ENCODE data around the gene SORD. TPM values are rescaled to one million over a fixed set of nuclear protein-coding genes. Genes with fewer than 3 reads are reported as not detected.

Gene SORD
- total RNA-seq, 1 experiment from 2014 or later: 39.1 TPM

DNA sequence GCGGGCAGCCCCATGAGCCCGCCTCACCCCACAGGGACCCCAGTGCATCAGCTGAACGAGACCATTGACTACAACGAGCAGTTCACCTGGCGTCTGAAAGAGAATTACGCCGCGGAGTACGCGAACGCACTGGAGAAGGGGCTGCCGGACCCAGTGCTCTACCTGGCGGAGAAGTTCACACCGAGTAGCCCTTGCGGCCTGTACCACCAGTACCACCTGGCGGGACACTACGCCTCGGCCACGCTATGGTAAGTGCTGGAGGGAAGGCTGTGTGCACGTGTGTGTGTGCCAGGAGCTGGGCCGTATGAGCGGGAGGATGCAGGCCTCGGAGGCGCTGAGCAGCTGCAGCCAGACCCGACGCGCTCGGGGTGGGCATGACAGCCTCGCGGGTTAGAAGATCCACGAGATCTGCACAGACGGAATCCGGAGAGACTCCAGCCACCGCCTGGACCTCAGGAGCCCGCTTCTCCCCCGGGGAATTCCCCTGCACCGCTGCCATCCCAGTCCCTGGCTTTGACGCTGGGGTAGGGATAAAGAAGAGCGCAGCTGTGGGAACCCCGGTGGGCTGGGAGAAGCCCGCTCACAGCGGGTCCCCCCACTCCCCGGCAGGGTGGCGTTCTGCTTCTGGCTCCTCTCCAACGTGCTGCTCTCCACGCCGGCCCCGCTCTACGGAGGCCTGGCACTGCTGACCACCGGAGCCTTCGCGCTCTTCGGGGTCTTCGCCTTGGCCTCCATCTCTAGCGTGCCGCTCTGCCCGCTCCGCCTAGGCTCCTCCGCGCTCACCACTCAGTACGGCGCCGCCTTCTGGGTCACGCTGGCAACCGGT lies 93.7 kb downstream of the SORD start:
- Histone ChIP-seq H3K9me3 (no peaks in the 10 kb centered on the region), H3K4me3 (no peak overlapping the region), H3K27me3 (peaks cover 34% of the 10 kb centered on the region), H3K36me3 (no peaks in the 10 kb centered on the region)
- DNase-seq: no peak

DNA sequence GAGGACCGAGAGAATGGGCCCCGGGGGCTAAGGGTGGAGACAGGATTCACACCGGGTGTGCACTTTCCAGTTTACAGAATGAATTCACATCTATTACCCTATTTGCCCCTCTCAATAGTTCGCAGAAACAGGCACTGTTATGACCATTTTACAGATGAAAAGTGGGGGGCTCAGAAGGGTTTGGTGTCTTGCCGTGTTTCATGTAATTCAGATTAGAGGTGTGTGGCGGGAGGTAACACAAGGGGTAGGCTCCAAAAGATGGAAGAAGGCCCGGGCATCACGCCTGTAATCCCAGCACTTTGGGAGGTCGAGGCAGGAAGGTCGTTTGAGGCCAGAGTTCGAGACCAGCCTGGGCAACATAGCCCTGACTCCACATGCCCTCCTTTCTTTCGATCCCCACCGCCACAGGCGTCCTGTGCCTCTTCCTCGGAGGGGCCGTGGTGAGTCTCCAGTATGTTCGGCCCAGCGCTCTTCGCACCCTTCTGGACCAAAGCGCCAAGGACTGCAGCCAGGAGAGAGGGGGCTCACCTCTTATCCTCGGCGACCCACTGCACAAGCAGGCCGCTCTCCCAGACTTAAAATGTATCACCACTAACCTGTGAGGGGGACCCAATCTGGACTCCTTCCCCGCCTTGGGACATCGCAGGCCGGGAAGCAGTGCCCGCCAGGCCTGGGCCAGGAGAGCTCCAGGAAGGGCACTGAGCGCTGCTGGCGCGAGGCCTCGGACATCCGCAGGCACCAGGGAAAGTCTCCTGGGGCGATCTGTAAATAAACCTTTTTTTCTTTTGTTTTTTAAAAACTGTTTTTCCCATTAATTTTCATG lies 94.5 kb downstream of the SORD start:
- DNase-seq: no peak

DNA sequence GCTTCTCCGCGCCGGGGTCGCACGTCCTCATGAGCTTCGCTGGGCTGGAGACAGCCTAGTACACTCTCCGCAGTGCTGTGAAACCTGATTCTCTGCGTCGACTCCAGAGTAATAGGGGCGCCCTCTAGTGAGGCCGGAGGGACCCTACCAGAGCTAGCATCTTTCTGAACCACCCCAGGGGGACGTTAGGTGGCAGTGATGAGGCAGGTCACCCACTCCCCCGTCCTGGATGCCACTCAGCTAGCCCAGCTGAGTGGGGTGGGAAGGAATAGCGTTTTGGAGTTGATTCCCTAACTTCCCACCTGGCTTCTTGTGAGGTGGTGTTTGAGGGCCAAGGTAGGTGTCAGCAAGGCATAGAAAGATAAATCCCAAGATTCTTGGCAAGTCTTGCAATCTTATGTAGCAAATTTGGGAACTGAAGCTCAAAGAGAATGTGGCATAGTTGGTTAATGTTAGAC lies 95.2 kb downstream of the SORD start:
- H3K27me3 ChIP-seq: peaks cover 19% of the 10 kb centered on the region
- peak; percentile 77 for DNase-seq
- no peaks in the 10 kb centered on the region for H3K36me3 ChIP-seq
- no peaks in the 10 kb centered on the region for H3K9me3 ChIP-seq
- H3K4me3 ChIP-seq: no peak overlapping the region

More for the DNA sequence above, 94.5 kb downstream of the SORD start:
- peaks cover 25% of the 10 kb centered on the region for H3K27me3 ChIP-seq
- no peaks in the 10 kb centered on the region for H3K9me3 ChIP-seq
- no peaks in the 10 kb centered on the region for H3K36me3 ChIP-seq
- no peak overlapping the region for H3K4me3 ChIP-seq

DNA sequence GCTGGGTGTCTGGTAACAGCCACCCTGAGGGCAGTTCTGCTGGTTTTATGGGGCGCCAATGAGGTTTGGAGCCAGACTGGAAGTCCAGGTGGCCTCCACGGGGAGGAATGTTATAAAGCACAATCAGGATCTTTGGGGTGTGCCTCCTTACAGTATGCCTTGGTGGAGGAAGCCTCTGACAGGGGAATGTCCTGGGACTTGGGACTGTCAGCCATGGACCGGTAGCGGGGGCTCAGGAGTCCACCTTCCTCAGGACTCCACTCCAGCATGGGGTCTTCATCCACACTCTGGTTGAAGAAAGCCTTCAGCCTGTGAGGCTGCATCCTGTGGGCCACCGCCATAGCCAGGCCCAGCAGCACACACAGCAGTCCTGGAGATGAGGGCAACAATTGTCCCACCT lies 96.0 kb downstream of the SORD start:
- DNase-seq: no peak
- peaks cover 11% of the 10 kb centered on the region for H3K27me3 ChIP-seq
- H3K9me3 ChIP-seq: no peaks in the 10 kb centered on the region
- H3K36me3 ChIP-seq: no peaks in the 10 kb centered on the region
- no peak overlapping the region for H3K4me3 ChIP-seq

DNA sequence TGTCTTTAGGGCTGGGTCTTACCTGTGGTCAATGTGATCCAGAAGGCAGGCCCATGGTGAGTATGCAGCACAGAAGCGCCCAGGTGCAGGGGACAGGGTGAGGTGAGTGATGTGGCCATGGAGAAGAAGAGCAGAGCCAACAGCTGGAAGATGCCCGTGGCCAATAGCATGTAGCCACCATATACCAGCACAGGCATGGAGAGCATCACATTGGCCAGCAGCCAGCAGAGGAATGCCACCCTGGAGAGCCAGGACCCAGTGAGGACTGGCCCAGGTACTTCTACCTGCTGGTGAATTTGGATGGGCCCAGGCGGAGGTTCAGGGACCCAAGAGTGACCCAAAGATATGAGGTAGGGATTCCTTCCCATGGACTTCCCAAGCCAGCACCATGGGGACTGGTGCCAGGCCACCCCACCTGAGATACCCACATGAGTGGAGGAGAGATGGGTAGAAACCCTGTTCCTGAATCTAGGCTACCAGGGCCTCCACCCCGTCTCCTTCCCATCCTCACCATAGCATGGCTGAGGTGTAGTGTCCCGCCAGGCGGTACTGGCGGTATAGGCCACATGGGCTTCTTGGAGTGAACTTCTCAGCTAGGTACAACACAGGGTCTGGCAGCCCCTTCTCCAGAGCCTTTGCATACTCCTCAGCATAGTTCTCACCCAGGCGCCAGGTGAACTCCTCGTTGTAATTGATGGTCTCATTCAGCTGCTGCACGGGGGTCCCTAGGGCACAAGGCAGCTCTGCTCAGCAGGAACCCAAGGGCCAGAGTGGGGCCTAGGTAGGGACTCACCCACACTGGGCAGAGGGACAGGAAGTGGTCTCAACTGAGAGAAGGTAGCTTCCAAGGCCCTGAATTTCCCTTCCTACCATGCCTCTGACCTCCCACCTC lies 97.3 kb downstream of the SORD start:
- H3K36me3 ChIP-seq: no peaks in the 10 kb centered on the region
- peaks cover 2% of the 10 kb centered on the region for H3K27me3 ChIP-seq
- no peak for DNase-seq
- H3K4me3 ChIP-seq: no peak overlapping the region
- H3K9me3 ChIP-seq: no peaks in the 10 kb centered on the region

DNA sequence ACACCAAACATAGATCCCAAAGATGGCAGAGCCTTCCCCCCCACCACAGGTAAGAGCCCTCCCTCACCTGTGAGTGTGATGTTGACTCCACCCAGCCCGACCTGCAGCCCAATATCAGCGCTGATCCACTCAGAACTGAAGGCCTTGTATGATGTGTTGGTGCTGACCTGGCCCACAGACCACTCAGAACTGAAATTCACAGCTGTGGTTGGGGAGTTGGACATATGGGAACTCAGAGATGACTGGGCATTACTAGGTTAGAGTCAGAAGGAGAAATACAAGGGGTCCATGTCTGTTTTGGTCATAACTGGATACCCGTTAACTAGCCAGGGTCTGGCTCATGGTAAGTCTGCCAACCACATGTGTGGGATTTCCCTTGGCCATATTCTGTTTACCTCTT lies 98.0 kb downstream of the SORD start:
- no peak for DNase-seq
- Histone ChIP-seq H3K27me3 (peaks cover 2% of the 10 kb centered on the region; the same call in 1 of the 2 replicates), H3K4me3 (no peak overlapping the region), H3K9me3 (no peaks in the 10 kb centered on the region), H3K36me3 (no peaks in the 10 kb centered on the region)

DNA sequence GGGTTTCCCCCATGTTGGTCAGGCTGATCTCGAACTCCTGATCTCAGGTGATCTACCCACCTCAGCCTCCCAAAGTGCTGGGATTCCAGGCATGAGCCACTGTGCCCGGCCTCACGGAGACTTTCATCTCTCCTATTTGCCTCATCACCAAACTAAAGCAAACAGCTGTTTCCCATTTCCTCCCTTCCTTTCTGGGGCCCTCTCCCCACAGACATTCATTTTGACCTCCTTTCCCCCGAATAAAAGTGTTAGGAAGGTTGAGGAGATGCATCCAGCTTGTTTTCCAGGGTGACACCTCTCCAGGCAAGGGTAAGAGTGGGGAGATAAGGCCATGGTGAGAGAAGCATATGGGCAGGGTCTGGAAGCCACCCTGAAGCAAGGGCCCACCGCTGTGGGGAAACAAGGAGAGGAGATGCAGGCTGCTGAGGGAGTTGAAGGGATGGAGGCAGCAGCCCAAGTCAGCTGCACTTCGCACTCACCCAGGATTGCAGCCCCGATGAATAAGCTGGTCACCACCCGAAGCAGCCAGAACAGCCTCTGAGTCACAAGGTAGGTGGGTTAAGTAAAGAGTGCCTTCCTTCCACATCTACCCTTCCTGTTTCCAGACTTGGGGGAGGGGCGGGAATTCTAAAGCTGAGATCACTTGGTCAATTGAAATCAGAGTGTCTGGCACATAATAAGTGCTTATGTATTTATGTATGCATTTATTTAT lies 98.9 kb downstream of the SORD start:
- peaks cover 2% of the 10 kb centered on the region; the same call in 1 of the 2 replicates for H3K27me3 ChIP-seq
- H3K9me3 ChIP-seq: no peaks in the 10 kb centered on the region
- no peak overlapping the region for H3K4me3 ChIP-seq
- DNase-seq: peak; percentile 81
- no peaks in the 10 kb centered on the region for H3K36me3 ChIP-seq

DNA sequence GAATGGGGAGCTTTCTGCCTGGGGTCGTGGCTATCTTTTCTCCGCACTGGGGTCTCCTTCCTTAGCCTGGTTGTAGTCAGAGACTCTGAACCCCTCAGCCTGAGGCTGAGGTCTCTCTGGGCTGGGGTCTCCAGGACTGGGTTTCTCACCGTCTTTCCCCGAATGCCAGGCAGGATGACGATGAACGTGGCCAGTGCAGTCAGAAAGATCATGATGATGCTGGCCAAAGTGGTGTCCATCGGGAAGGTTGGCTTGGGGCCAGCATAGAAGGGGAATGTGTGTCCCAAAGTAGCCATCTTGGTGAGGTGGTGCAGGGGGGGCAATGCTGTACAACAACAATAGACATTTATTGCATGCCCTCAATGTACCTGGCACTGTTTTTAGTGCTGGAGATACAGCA lies 99.7 kb downstream of the SORD start:
- H3K27me3 ChIP-seq: peaks cover 2% of the 10 kb centered on the region; the same call in 1 of the 2 replicates
- H3K9me3 ChIP-seq: no peaks in the 10 kb centered on the region
- no peak overlapping the region for H3K4me3 ChIP-seq
- no peaks in the 10 kb centered on the region for H3K36me3 ChIP-seq
- no peak for DNase-seq

DNA sequence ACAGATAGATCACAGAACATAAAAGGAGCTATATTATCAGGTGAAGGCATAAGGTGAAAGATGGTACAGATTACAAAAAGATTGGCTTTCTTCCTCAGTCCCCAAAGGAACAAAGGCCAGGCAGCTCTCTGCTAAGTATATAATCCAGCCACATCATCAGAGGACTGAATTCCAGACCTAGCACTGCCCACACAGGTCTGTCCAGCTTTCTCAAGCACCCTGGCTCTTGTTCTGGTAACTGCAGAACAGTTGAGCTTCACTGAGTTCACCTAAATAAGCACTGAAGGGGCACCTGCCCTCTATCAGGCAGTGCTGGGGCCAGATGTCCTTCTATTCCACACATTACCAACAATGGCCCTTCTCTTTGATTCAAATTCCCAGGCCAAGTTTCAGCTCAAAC lies 100.4 kb downstream of the SORD start:
- Histone ChIP-seq H3K9me3 (no peaks in the 10 kb centered on the region), H3K4me3 (no peak overlapping the region), H3K36me3 (no peaks in the 10 kb centered on the region), H3K27me3 (peaks cover 2% of the 10 kb centered on the region; the same call in 1 of the 2 replicates)
- DNase-seq: no peak

DNA sequence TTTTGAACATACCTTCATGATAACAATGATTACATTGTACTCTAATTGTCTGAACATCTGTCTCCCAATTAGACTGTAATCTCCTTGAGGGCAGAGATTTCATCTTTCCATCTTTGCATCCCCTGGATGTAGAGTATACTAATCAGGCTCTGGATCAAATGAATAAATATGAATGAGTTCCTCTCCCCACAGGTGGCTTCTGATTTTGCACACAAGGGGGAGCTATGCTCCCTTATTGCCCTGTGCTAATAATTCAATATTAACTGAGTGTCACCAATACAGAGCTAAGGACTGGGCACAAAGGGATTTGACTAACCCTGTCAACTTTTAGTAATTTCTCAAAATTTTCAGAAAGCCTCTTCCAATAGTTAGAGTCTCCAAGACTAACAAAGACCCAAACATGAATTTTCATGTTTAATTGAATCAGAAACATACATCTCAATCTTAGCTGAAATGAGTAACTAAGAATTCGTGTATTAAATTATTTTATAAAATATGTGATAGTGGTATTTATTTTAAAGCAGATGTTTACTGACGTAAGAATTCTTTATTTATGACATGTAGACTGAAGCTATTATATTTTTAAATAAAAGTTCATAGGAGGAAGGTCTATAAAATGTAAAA lies 103.7 kb downstream of the SORD start:
- H3K36me3 ChIP-seq: no peaks in the 10 kb centered on the region
- H3K27me3 ChIP-seq: peaks cover 2% of the 10 kb centered on the region; the same call in 1 of the 2 replicates
- DNase-seq: no peak

More for the DNA sequence above, 103.7 kb downstream of the SORD start:
- no peak overlapping the region for H3K4me3 ChIP-seq
- H3K9me3 ChIP-seq: no peaks in the 10 kb centered on the region

Other genes with a start within 250 kb of the SORD start
- not detected in 2 replicates for gene TERB2, start 66.5 kb upstream of the SORD start, total RNA-seq (2014; rRNA removed; shearing (Covaris generic); ENCODE audit: low replicate concordance)
- not detected in 2 replicates for gene DUOX2, start 91.0 kb downstream of the SORD start, total RNA-seq (2014; rRNA removed; shearing (Covaris generic); ENCODE audit: low replicate concordance)
- not detected in 2 replicates for gene DUOXA2, start 91.1 kb downstream of the SORD start, total RNA-seq (2014; rRNA removed; shearing (Covaris generic); ENCODE audit: low replicate concordance)
- gene DUOXA1, start 106.7 kb downstream of the SORD start, total RNA-seq (2014; rRNA removed; shearing (Covaris generic); ENCODE audit: low replicate concordance): not detected in 2 replicates
- gene DUOX1, start 106.8 kb downstream of the SORD start, total RNA-seq (2014; rRNA removed; shearing (Covaris generic); ENCODE audit: low replicate concordance): not detected in 2 replicates
- gene SHF, start 164.8 kb downstream of the SORD start, total RNA-seq (2014; rRNA removed; shearing (Covaris generic); ENCODE audit: low replicate concordance): 0.33 TPM in 1 of 2 replicates, not detected in the other
- gene SLC28A2, start 229.0 kb downstream of the SORD start, total RNA-seq (2014; rRNA removed; shearing (Covaris generic); ENCODE audit: low replicate concordance): not detected in 2 replicates